Left hindlimb (tissue), 1 donor: ENCODE data around the gene INO80E.

Source experiments
- DNase-seq: peaks from one replicate; pipeline ENCODE4 v3.0.0-alpha.2; 2018

The INO80E gene

DNA sequence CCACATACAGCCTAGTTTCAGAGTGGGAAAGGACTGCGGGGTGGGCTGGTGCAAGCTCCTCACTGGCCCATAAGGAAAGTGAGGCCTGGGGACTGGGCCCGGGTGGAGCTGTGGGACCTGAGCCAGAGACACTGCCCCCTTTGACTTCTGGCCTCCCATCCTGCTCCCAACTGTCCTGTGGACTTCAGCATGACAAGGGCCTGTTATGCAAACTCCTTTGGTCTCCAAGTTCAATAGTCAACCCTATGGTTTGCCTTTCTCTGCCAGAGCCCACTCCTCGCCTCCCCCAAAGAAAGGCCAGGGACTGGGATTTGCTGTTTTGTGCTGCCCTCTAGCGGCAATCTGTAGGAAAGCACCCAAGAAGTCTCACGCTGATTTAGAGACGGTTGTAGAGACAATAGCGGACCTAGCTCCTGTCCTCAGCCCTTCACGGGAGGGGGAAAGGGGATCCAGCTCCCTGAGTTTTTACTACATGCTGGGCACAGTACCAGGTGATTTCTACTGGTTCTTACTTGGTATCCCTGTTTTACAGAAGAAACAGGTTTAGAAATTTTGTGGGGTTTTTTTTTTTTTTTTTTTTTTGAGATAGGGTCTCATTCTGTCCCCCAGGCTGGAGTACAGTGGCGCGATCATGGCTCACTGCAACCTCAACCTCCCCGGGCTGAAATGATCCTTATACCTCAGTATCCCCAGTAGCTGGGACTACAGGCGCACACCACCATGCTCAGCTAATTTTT lies 36.2 kb downstream of the INO80E start:
- DNase-seq, result peak; percentile 51

DNA sequence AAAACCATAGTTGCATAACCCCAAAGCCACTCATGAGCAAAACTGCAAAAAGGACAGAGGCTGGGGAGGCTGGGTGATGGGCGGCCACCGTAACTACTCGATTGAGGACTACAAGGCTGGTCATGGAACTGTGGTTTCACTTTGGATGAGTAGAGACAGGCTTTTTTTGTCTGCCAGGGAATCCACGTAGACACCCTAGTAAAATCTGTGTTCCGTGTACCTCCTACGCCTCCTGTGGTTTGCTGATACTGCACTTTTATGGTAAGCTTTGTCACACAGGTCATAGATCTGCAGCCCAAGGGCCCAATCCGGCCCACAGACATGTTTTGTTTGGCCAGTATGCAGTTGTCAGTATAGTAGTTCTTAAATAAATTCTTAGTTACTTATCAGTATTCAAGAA lies 37.2 kb downstream of the INO80E start:
- peak; percentile 7 for DNase-seq

DNA sequence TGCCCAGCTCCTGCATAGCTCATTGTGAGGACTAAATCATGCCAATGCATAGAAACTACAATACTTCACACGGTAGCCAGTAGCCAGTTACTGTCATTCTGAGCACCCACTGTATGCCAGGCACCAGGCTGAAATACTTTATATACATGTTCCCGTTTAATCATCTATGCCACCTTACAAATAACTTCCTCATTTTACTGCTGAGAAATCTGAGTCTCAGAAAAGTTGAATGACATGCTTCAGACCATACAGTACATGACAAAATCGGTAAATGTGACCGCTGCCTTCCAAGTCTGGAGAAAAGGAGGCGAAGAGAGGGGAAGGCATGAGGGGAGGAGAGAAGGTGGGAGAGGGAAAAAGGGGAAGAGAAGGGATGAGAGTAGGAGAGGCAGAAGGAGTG lies 44.2 kb downstream of the INO80E start:
- DNase-seq, result peak; percentile 0

DNA sequence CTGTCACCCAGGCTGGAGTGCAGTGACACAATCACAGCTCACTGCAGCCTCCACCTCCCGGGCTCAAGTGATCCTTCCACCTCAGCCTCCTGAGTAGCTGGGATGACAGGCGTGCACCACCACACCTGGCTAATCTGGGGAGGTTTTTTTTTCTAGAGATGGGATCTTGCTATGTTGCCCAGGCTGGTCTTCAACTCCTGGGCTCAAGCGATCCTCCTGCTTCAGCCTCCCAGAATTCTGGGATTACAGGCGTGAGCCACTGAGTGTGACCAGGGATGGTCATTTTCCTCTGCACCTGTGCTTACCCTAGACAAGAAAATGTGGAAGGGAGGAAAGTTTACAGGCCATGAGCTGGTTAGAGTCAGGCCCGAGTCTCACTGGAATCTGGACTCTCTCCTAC lies 44.6 kb downstream of the INO80E start:
- DNase-seq, result peak; percentile 0

DNA sequence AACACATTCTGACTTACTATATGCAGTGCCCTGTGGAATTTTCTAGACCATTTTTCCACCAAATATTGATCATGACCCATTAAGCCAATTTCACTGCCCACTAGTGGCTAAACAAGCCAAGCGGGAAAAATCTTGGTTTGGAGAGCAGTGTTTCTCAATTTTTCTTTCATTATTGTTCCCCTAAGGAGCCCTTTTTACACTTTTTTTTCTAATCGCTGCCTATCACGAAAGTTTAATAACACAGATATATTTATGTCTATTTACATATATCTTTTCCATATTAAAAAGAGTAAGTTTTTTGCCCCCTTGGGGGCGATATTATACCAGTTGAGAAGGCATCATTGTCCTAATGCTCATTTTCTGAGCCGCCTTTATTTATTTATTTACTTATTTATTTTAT lies 45.8 kb downstream of the INO80E start:
- DNase-seq, result peak; percentile 3

DNA sequence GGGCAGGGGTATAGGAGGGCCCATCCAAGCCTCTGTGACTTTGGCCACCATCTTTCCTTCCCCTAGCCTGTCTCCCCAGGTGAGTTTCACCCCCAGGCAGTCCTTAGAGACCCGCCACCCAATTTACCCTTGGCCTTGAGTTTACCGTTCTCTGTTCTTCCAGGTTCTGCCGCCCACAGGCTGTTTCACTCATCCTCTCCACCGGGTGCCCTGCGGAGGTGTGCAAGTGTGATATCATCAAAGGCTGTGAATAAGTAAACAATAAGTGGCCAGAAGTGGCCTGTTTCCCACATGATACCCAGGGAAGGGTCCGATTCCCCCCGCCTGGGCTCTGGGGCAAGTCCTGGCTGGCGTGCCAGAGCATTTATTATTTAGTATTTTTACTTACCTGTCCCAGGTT lies 50.1 kb downstream of the INO80E start:
- DNase-seq, result peak; percentile 10

DNA sequence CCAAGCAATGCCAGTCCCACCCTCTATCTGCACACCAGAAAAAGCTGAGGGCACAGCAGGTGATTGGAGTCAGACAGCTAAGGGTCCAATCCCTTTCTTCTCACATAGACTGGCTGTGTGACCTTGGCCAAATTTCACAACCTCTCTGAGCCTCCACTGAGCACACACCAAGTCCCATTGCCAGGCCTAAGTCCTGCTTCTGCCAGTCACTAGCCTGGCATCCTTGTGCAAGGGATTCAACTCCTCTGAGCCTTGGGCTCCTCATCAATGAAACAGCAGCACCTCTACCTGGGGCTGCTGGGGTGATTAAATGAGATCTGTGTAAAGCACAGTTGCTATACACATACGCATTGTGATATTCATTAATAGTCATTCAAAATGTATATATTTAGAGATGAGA lies 50.5 kb downstream of the INO80E start:
- peak; percentile 4 for DNase-seq

DNA sequence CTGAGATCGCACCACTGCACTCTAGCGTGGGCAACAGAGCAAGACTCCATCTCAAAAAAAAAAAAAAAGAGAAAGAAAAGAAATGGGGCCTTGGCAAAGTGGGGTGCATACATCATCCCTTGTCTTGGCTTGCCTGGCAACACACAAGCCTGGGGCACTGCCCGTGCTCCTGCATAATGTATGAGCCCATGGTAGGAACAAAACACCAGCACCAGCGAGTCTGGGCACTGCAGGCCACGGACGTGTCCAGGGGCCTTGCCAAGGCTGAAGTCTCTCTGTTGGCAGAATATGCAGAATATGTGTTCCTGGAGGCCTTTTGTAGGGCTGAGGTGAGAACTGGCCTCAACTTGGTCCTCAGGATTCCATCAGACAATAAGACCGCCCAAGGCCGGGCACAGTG lies 53.8 kb downstream of the INO80E start:
- peak; percentile 20 for DNase-seq

DNA sequence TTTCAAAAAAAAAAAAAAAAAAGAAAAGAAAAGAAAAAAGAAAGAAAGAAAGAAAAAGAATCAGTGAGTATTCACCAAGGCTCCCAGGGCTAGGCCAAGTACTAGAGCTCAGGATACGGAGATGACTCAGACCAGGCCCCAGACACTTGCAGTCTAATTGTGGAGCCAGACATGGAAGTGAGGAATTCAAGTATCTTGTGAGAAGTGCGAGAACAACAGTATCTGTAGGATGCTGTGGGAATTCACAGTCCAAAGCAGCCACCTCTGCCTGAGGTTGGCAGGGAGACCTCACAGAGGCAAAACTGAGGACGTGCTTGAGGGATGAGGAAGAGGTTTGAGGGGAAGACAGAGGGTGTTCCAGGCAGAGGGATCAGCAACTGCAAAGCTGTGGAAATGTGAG lies 55.5 kb downstream of the INO80E start:
- DNase-seq, result no peak

DNA sequence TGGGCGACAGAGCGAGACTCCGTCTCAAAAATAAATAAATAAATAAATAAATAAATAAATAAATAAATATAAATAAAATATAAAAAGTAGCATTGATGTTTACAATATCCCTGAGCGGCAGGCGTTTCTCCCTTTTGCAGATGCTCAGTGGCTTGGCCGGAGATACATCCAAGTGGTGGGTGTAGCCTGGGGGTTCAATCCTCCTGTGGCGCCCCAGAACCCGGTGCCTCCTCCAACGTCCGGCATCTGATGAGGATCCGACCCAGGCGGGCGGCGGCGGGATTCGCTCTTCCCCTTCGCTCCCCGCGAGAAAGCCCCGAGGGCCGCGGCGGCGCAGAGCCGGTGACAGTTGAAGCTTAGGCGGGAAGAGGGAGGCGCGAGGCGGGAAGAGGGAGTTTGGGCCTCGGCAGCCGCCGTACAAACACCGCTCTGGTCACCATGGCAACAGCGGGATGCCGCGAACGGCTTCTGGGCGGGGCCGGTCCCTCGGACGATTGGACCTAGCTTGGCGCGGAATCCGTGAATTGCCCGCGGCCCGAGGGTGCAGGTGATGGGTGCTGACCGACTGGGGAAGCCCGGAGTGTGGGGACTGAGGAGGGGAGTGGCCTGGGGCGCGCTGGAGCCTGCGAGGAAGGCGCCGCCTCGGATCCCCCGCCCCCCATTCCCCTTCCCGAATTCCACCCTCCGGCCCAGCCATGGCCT lies 56.8 kb downstream of the INO80E start:
- DNase-seq, result peak; percentile 95

DNA sequence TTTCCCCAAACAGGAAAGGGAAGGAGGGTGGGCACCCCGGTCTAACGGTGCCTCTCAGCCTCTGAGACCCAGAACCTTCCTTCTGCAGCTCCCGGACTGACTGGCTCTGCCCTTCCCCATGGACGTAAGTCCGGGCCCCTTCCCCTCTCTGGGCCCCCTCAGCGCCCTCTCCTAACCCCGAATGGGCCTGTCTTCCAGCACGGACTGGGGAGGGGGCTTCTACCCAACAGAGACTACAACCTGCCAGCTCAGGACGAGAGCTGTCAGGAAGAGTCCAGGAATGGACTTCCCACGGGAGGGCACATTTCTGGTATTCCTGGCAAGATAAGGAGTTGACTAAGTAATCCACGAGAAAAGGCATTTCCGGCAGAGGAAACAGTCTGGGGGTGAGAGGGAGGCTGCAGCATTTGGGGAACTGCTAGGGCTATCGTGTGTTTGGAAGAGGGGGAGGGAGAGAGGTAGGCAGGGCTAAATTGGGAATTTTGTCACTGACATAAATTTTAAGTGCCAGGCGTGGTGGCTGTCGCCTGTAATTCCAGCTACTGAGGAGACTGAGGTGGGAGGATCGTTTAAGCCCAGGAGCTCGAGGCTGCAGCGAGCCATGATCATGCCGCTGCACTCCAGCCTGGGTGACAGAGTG lies 57.5 kb downstream of the INO80E start:
- peak; percentile 47 for DNase-seq

DNA sequence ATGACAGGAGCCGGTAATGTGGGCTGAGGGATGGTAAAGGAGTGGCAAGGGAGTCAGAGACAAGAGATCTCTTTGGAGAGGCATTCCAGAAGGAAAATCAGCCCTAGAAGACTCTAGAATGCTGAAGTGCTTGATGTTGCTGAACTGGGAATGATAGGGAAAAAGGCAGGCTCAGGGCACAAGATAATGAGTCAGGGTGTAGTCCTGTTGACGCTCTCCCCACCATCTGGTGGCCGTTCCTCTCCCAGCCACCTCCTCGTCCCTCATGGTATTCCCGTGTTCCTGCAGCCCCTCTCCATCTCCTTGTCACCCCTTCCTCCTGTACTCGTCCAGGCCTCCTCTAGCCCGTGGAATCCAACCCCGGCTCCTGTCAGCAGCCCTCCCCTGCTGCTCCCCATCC lies 58.4 kb downstream of the INO80E start:
- DNase-seq, result no peak

DNA sequence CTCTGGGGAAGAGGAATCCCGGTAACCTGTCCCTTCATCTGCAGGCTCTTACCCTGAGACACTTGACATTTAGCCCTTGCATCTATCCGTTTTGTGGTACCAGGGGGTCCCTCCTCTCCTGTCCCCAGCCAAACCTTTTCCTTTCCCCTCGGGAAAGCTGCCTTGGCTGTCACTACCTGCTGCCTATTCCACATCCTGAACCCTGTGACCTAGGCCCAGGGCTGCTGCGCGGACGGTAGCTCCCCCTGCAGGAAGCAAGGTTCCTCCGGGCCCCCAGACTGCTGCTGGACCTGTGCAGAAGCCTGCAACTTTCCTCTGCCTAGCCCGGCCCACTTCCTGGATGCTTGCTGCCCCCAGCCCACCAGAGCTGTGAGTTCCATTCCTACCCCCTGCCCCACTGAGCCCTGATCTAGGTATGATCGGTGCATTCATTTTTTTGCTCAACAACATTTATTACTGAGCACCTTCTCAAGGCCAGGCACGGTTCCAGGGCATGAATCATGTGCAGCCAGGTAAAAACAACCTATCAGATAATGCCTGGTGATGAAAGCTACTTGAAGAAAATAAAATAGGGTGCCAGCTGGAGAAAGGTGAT lies 59.0 kb downstream of the INO80E start:
- DNase-seq, result no peak
